Frontal cortex (tissue), 4 donors: ENCODE results near the gene RABEPK. TPM values are rescaled to one million over a fixed set of nuclear protein-coding genes. Genes with fewer than 3 reads are reported as not detected.
"Not testable (repeated sequence)": the region's sequence is repeated elsewhere in the genome, so short reads cannot be mapped to it uniquely, and the experiment has no call there.

ENCODE experiments used
- DNase-seq, 2 donors: peaks; one replicate each; pipeline ENCODE4 v3.0.0; 2012; ENCODE audit warnings: low spot score in 2 of 2
- FAIRE-seq: peaks from 2 replicates; lab custom pipeline; 2012; peaks lifted over from hg19 to GRCh38; lab: Jason Lieb, UNC
- total RNA-seq: library from RNA; depleted of rRNA; stranded (reverse); fragments of >200 nt; gene quantifications from one replicate; pipeline ENCODE4 v1.2.3, GENCODE V29; 2014
- donor health status: control.
- donor health status: control.
- donor health status: control.

RABEPK gene
- total RNA-seq, 1 donor from 2014 or later = 25.7 TPM

DNA sequence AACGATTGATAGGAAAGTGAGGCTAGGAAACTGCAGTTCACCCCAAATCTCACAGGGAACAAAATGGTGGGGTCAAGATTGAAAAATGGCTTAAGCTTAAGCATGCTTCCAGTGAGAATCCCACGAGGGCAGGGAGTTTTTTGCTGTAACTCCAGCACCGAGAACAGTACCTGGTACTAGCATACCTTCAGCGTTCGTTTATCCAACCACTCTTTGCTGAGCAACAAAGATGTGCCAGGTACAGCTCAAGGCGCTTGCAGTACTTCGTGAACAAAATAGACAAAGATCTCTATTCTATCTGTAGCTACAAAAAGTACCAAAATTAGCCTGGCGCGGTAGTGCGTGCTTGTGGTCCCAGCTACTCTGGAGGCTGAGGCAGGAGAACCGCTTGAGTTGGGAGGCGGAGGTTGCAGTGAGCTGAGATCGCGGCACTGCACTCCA is 10.0 kb upstream of the RABEPK start:
- no peak for FAIRE-seq
- no peak for DNase-seq

- FAIRE-seq = not testable (repeated sequence)
These were observed 5.9 kb upstream of the RABEPK start for GRCh38 chr9:125194466-125194865.

GRCh38 chr9:125195591-125195990 is 4.8 kb upstream of the RABEPK start:
- not testable (repeated sequence) for FAIRE-seq, DNase-seq

More at GRCh38 chr9:125194466-125194865, 5.9 kb upstream of the RABEPK start:
- not testable (repeated sequence) for DNase-seq

- DNase-seq (no peak), FAIRE-seq (no peak)
These were observed 2.7 kb downstream of the RABEPK start for GRCh38 chr9:125202846-125203618.

GRCh38 chr9:125204477-125204876 is 4.1 kb downstream of the RABEPK start:
- no peak for DNase-seq
- FAIRE-seq = no peak

- no peak for DNase-seq
- FAIRE-seq = no peak
These were observed 13.8 kb downstream of the RABEPK start for GRCh38 chr9:125214186-125214585.

GRCh38 chr9:125218621-125219020 is 18.3 kb downstream of the RABEPK start:
- DNase-seq (no peak), FAIRE-seq (no peak)

- FAIRE-seq, DNase-seq: not testable (repeated sequence)
These were observed 24.5 kb downstream of the RABEPK start for GRCh38 chr9:125224858-125225257.

DNA sequence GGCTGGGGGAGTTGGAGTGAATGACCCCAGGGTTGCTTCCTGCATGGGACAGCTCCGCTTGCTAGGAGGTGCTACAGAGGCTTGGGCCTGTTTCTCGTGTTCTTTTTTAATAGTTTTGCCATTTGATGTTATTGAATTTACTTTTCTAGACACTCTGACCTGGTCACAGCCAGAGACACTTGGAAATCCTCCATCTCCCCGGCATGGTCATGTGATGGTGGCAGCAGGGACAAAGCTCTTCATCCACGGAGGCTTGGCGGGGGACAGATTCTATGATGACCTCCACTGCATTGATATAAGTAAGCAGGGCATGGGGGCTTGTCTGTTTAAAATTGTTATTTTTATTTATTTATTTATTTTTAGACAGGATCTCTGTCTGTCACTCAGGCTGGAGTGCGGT is 27.4 kb downstream of the RABEPK start:
- FAIRE-seq = no peak
- DNase-seq = no peak

GRCh38 chr9:125233678-125234077 is 33.3 kb downstream of the RABEPK start:
- FAIRE-seq (no peak), DNase-seq (no peak)

DNA sequence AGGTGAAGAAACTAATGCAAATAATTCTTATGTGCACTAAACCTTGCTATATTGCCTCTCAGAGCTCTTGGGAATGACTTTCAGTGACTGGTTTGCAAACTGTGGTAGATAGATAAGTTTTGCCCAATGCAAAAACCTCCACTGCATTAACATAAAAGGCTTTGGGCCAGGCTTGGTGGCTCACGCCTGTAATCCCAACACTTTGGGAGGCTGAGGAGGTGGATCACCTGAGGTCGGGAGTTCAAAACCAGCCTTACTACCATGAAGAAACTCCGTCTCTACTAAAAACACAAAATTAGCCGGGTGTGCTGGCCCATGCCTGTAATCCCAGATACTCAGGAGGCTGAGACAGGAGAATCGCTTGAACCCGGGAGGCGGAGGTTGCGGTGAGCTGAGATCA is 33.8 kb downstream of the RABEPK start:
- not testable (repeated sequence) for FAIRE-seq, DNase-seq

- FAIRE-seq = no peak
These were observed 35.6 kb downstream of the RABEPK start for GRCh38 chr9:125235804-125236519.

GRCh38 chr9:125236520-125237159 is 36.3 kb downstream of the RABEPK start:
- not testable (repeated sequence) for DNase-seq, FAIRE-seq

More at GRCh38 chr9:125235804-125236519, 35.6 kb downstream of the RABEPK start:
- no peak for DNase-seq

DNA sequence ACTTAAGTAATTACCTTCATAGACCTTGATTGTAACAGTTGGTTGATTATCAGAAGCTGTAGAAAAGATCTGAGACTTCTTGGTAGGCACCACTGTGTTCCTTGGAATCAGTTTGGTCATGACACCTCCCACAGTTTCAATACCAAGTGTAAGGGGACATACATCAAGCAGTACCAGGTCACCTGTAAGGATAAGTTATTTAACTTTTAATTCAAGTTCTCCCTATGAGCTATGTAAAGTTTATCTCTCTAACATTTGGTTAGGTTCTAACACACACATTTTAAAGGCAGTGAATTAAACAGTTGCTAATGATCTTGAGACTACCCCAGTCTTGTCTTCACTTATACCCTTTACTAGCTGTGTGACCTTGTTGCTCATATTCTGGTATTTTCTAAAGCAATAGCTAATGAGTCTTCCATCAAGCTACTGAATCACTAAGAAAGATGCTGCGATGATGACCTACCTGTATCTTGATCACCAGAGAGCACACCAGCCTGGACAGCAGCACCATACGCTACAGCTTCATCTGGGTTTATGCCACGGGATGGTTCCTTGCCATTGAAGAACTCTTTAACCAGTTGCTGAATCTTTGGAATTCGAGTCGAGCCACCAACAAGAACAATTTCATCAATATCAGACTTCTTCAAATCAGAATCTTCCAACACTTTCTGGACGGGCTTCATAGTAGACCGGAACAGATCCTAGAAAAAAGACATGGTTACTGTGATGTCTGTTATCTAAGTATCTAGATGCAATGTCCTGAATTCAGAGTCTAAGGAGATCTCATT is 38.0 kb downstream of the RABEPK start:
- no peak for FAIRE-seq
- DNase-seq = no peak

DNA sequence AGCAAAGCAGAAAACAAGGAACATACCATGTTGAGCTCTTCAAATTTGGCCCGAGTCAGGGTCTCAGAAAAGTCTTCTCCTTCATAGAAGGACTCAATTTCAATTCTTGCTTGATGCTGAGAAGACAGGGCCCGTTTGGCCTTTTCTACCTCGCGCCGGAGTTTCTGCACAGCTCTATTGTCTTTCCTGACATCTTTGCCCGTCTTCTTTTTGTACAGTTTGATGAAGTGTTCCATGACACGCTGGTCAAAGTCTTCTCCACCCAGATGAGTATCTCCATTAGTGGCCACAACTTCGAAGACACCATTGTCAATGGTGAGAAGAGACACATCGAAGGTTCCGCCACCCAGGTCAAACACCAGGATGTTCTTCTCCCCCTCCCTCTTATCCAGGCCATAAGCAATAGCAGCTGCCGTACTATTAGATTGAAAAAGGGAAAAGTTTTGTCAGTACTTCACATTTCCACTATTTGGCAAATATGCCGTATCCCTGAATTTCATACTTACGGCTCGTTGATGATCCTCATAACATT is 38.6 kb downstream of the RABEPK start:
- FAIRE-seq = no peak
- no peak for DNase-seq

DNA sequence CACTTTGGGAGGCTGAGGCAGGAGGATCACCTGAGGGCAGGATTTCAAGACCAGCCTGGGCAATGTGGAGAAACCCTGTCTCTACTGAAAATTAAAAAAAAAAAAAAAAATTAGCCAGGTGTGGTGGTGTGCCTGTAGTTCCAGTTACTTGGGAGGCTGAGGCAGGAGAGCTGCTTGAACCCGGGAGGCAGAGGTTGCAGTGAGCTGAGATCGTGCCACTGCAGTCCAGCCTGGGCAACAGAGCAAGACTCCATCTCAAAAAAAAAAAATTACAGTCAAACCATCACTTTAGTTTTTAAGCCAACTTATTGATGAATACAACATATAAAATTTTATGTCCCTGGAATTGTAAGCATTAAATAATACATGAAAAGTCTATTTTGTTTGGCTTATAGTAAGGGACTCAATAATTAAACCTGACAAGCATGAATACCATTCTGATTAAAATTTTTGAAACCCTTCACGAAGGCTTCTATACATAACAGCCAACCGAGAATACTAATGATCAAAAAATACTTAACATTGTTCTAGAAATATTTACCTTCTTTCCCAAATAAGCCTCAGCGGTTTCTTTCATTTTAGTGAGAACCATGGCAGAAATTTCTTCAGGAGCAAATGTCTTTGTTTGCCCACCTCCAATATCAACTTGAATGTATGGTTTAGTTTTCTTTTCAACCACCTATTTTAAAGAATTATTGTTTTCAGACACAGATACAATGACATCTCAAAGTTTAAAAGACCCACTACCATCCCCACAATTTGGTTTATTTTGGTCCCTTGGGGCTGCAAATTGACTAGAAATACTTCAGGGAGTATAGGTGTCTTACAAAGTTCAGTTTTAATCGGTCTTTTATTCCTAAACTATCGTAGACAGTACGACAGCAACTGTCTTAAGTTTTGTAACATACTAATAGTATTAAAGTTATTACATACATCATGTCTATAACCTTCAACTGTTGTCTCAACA is 39.6 kb downstream of the RABEPK start:
- no peak for FAIRE-seq

DNA sequence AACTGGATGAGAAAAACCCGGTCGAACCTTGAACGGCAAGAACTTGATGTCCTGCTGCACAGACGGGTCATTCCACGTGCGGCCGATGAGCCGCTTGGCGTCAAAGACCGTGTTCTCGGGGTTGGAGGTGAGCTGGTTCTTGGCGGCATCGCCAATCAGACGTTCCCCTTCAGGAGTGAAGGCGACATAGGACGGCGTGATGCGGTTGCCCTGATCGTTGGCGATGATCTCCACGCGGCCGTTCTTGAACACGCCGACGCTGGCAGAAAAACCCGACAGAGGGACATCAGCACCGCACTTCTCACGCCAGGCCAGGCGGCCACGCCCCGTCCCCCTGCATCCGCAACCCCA is 40.3 kb downstream of the RABEPK start:
- no peak for DNase-seq
- FAIRE-seq = no peak

More for the DNA sequence above, 39.6 kb downstream of the RABEPK start:
- no peak for DNase-seq
